Placental pericyte (primary cell): Measurements from ENCODE around the gene ATF4. TPM values are rescaled to one million over a fixed set of nuclear protein-coding genes. Genes with fewer than 3 reads are reported as not detected.

ENCODE experiments used
- total RNA-seq: library from RNA; depleted of rRNA; stranded (reverse); fragments of >200 nt; gene quantifications from 2 replicates; pipeline ENCODE4 v1.2.3, GENCODE V29; 2012

The ATF4 gene
- total RNA-seq, result 202 and 1,291 TPM in 2 replicates

GRCh38 chr22:39520226-39521105, at the start of gene ATF4:
TSS of gene ATF4 (plus strand) at chr22:39520562. CDS start at chr22:39521446, 884 bp downstream.

GRCh38 chr22:39502109-39502788, 18.1 kb upstream of the ATF4 start, which contains the start of gene MIEF1:
TSS of gene MIEF1 (plus strand) at chr22:39502290. CDS start at chr22:39511295, 9,005 bp downstream.

GRCh38 chr22:39532215-39533073, 12.1 kb downstream of the ATF4 start, which contains the start of gene RPS19BP1:
TSS of gene RPS19BP1 (minus strand) at chr22:39532748. CDS start at chr22:39532738, 10 bp downstream.

GRCh38 chr22:39570665-39571064, 50.3 kb downstream of the ATF4 start, which contains the start of gene CACNA1I:
TSS of gene CACNA1I (plus strand) at chr22:39570753. CDS start at chr22:39570753, 0 bp downstream.

Other genes starting within 250 kb of the ATF4 start
- 1,201 and 3,695 TPM in 2 replicates for gene RPL3, start 200.9 kb upstream of the ATF4 start, total RNA-seq
- 2.3 and 16.4 TPM in 2 replicates for gene SYNGR1, start 170.6 kb upstream of the ATF4 start, total RNA-seq
- gene TAB1, start 120.8 kb upstream of the ATF4 start, total RNA-seq, result 14.3 and 24.3 TPM in 2 replicates
- 0.57 and 1.1 TPM in 2 replicates for gene MGAT3, start 63.5 kb upstream of the ATF4 start, total RNA-seq
- 40.2 and 42.2 TPM in 2 replicates for gene MIEF1, start 18.3 kb upstream of the ATF4 start, total RNA-seq
- gene RPS19BP1, start 12.2 kb downstream of the ATF4 start, total RNA-seq, result 47.8 and 51.4 TPM in 2 replicates
- under 0.01 TPM in 2 replicates for gene CACNA1I, start 50.2 kb downstream of the ATF4 start, total RNA-seq